ENCODE data around the gene APOBEC4.

The APOBEC4 gene

GRCh38 chr1:183605904-183606303 lies 47.2 kb downstream of the APOBEC4 start:
- no peak for DNase-seq (ENCODE audit: low read depth in 1 of 2, low spot score in 1 of 2)

GRCh38 chr1:183604815-183605214 lies 48.3 kb downstream of the APOBEC4 start:
- no peak for DNase-seq (ENCODE audit: low read depth in 1 of 2, low spot score in 1 of 2)

DNA sequence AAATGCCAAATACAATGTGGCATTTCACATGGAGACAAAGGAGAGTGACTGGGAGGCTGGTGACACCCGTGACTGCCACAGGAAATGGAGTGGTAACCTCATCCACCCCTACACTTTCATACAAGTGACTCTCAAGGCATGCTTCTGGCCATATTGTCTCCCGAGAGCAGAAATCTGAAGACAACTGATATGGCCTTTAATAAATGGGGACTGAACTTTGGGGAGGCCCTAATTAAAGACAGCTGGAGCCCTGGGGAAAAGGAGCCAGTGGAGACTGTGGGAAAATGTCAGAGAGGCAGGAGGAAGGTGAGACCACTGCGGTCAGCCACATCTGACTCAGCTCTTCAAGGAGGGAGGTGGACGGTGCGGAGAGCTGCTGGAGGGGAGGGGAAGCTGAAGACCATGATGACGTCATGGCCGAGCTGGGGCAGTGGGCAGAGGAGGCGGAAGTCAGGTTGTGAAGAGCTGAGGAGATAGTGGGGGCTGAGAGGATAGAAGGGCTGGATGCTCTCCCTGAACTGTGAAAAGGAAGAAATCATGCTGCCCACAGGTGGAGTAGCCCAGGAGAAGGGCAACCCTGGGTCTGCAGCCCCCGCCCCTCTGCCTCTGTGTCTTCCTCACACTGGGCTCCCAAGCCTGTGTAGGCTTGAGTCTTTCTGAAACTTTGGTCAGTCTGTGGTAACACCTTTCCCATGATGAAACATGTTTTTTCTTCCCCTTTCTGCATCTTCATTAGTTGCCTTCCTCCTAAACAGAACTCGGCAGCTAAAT lies 48.9 kb downstream of the APOBEC4 start:
- no peak for DNase-seq (ENCODE audit: low read depth in 1 of 2, low spot score in 1 of 2)

DNA sequence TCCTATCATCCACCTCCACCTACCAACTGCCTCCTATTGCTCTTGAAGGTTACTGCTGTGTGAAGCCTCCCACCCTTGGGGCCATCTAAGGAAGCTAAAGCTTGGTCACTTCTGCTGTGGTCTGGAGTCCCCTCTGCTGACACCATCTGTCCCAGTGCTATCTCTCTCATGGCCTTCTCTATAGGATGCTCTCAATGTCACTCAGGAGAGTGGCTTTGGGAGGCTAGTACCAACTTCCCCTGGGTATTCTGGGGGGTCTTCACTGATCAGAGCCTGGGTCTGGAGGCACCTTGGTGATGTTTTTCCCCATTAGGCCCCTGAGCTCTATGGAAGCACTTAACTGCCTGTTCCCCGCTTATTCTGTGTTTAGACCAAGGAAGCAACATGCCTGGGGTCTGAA lies 50.6 kb downstream of the APOBEC4 start:
- no peak for DNase-seq (ENCODE audit: low read depth in 1 of 2, low spot score in 1 of 2)

DNA sequence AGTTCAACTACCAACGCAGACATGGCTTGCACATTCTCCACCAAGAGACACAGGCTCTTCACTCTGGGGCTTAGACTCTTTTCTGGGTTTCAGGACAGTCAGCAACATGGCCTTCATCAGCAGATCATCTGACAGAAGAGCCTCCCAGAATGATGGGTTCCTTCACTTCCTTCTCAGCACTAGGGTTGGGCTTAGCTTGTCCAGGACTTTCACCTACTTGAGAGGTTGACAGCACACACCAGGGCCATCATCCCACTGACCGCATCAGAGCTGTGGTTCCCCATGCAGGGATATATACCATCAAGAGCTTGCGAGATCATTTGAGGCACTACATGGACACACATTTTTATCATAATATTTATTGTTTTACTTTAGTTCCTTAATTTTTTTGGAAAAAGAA lies 52.5 kb downstream of the APOBEC4 start:
- DNase-seq (ENCODE audit: low read depth in 1 of 2, low spot score in 1 of 2): no peak

DNA sequence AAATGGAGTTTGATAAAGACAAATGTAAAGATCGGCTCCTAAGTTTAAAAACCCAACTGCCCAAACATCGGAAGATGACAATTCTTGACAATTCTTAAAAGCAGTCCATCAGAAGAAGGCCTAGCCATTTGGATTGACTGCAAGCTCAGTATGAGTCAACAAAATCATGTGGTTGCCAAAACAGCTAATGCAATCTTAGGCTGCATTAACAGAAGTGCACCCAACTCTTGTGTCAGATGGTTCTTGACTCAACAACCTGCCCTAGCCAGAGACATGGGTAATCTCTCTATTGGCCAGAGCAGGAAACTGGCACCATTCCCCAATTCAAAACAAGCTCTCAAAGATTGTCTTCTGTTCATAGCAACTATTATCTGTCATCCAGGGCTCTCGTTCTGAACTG lies 53.0 kb downstream of the APOBEC4 start:
- no peak for DNase-seq (ENCODE audit: low read depth in 1 of 2, low spot score in 1 of 2)

DNA sequence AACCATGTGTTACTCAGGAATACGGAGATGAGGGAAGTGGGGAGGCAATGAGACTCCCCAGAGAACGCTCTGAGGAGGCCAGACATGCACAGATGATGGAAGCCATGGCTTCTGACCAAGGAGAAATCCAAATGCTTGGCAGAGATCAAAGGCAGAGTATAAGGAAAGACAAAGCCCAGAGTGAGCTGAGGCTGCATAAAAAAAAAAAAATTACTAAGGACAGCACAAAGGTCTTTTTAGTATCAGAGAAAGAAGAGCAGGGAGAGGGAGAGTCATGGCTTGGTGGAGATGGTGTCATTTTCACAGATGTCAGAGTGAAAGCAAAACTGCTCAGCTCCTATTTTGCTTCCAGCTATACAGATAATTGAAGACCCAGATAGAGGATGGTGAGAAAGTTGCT lies 54.7 kb downstream of the APOBEC4 start:
- no peak for DNase-seq (ENCODE audit: low read depth in 1 of 2, low spot score in 1 of 2)

DNA sequence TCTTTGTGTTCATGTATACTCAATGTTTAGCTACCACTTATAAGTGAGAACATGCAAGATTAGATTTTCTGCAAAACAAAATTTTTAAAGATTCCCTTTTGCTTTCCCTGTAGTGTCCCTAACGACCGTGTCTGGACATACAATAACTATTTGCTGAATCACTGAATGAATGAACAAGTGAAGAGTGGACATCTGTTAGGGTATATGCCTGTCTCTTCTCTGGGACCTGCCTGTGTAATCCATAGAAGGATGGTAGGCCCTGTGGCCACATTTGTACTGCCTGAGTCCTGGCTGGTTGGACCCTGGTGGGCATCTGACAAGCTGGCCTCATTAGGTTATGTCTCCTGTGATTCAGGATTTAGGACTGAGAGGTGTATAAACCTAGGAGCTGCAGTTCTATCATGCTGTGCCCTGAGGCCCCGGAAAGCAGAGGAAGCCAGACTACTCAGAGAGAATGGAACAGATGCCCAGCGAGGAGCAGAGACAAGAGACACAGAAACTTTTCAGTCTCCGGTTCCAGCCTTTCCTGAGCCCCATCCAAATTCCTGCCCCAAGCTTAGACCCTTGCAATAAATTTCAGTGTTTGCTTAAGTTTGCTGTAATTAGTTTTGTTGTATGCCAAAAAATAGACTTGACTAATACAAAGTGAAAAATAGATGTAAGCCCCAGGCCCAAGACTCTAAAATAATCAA lies 55.3 kb downstream of the APOBEC4 start:
- DNase-seq (ENCODE audit: low read depth in 1 of 2, low spot score in 1 of 2): no peak

GRCh38 chr1:183596500-183596899 lies 56.6 kb downstream of the APOBEC4 start:
- DNase-seq (ENCODE audit: low read depth in 1 of 2, low spot score in 1 of 2): no peak
